Measurements from ENCODE around the gene ATP8A2.
A peak's percentile ranks its signal among the peaks of the same experiment; 100 is the strongest.

Gene ATP8A2

GRCh38 chr13:25963674-25964073 is 591.9 kb downstream of the ATP8A2 start:
- Histone ChIP-seq H3K4ac (ENCODE audit: low read depth in 1 of 2, low read length in 2 of 2) (no peak overlapping the region), H2AFZ (ENCODE audit: low read depth, low read length) (no peak overlapping the region), H3K4me2 (ENCODE audit: low read length, poor library complexity, severe bottlenecking) (no peak overlapping the region), H3K27me3 (ENCODE audit: control insufficient read depth in 1 of 2, insufficient read depth in 1 of 2, low read length in 2 of 2) (peaks cover 0 to 10% of the 10 kb centered on the region in 2 experiments), H3K79me1 (replicated peaks; ENCODE audit: low read length, poor library complexity, severe bottlenecking) (no peaks in the 10 kb centered on the region), H3K9ac (ENCODE audit: low read length) (no peak overlapping the region), H2BK5ac (ENCODE audit: low read depth, low read length, poor library complexity, severe bottlenecking) (no peak overlapping the region), H2AK5ac (ENCODE audit: low read length, severe bottlenecking) (peak overlapping the region; percentile 53), H3K9me3 (ENCODE audit: control insufficient read depth, low read length) (no peaks in the 10 kb centered on the region), H3K4me3 (ENCODE audit: insufficient read depth in 1 of 2, low read depth in 1 of 2, low read length in 2 of 2) (no peak overlapping the region), H3K18ac (ENCODE audit: low read depth in 1 of 2, low read length in 2 of 2) (no peak overlapping the region), H3K4me1 (ENCODE audit: control insufficient read depth, insufficient read depth, low read depth, low read length) (peaks cover 5% of the 10 kb centered on the region), H2BK15ac (ENCODE audit: low read depth, poor library complexity, severe bottlenecking) (no peak overlapping the region), H4K91ac (ENCODE audit: low read length) (no peak overlapping the region), H2BK120ac (ENCODE audit: low read depth, low read length) (no peak overlapping the region), H3K23ac (ENCODE audit: low read length in 2 of 2) (no peak overlapping the region), H3K27ac (ENCODE audit: low read length, poor library complexity, severe bottlenecking) (no peak overlapping the region), H3K14ac (ENCODE audit: low read length in 2 of 2) (no peak overlapping the region), H2BK12ac (ENCODE audit: low read length in 2 of 2) (no peak overlapping the region), H3K36me3 (ENCODE audit: control insufficient read depth in 1 of 2, insufficient read depth in 2 of 2, low read depth in 1 of 2, low read length in 2 of 2) (no peaks in the 10 kb centered on the region), H4K8ac (ENCODE audit: low read length) (no peak overlapping the region)
- 74% methylated on average over 4 of the region's 4 CpGs for WGBS
- DNase-seq, result peak; percentile 44

GRCh38 chr13:25965596-25965995 is 593.8 kb downstream of the ATP8A2 start:
- H3K14ac ChIP-seq (ENCODE audit: low read length in 2 of 2), result no peak overlapping the region
- H2AK5ac ChIP-seq (ENCODE audit: low read length, severe bottlenecking), result no peak overlapping the region
- H4K8ac ChIP-seq (ENCODE audit: low read length), result no peak overlapping the region
- H3K9me3 ChIP-seq (ENCODE audit: control insufficient read depth, low read length), result no peaks in the 10 kb centered on the region
- no peak overlapping the region for H3K4ac ChIP-seq (ENCODE audit: low read depth in 1 of 2, low read length in 2 of 2)
- no peak overlapping the region for H2BK120ac ChIP-seq (ENCODE audit: low read depth, low read length)
- H3K36me3 ChIP-seq (ENCODE audit: control insufficient read depth in 1 of 2, insufficient read depth in 2 of 2, low read depth in 1 of 2, low read length in 2 of 2), result no peaks in the 10 kb centered on the region
- H3K27me3 ChIP-seq (ENCODE audit: control insufficient read depth in 1 of 2, insufficient read depth in 1 of 2, low read length in 2 of 2), result peaks cover 0 to 7% of the 10 kb centered on the region in 2 experiments
- WGBS, result no CpG with 5 or more reads among the region's 2 CpGs
- no peak overlapping the region for H2AFZ ChIP-seq (ENCODE audit: low read depth, low read length)
- peaks cover 5% of the 10 kb centered on the region for H3K4me1 ChIP-seq (ENCODE audit: control insufficient read depth, insufficient read depth, low read depth, low read length)
- H2BK15ac ChIP-seq (ENCODE audit: low read depth, poor library complexity, severe bottlenecking), result no peak overlapping the region
- H3K79me1 ChIP-seq (replicated peaks; ENCODE audit: low read length, poor library complexity, severe bottlenecking), result no peaks in the 10 kb centered on the region
- H2BK12ac ChIP-seq (ENCODE audit: low read length in 2 of 2), result no peak overlapping the region
- no peak overlapping the region for H3K27ac ChIP-seq (ENCODE audit: low read length, poor library complexity, severe bottlenecking)
- H3K4me2 ChIP-seq (ENCODE audit: low read length, poor library complexity, severe bottlenecking), result no peak overlapping the region
- no peak overlapping the region for H4K91ac ChIP-seq (ENCODE audit: low read length)
- DNase-seq, result no peak
- no peak overlapping the region for H3K9ac ChIP-seq (ENCODE audit: low read length)
- no peak overlapping the region for H2BK5ac ChIP-seq (ENCODE audit: low read depth, low read length, poor library complexity, severe bottlenecking)
- H3K23ac ChIP-seq (ENCODE audit: low read length in 2 of 2), result no peak overlapping the region
- no peak overlapping the region for H3K18ac ChIP-seq (ENCODE audit: low read depth in 1 of 2, low read length in 2 of 2)
- no peak overlapping the region for H3K4me3 ChIP-seq (ENCODE audit: insufficient read depth in 1 of 2, low read depth in 1 of 2, low read length in 2 of 2)

- Histone ChIP-seq H3K79me1 (replicated peaks; ENCODE audit: low read length, poor library complexity, severe bottlenecking) (no peaks in the 10 kb centered on the region), H2BK15ac (ENCODE audit: low read depth, poor library complexity, severe bottlenecking) (no peak overlapping the region), H2AK5ac (ENCODE audit: low read length, severe bottlenecking) (no peak overlapping the region), H3K9me3 (ENCODE audit: control insufficient read depth, low read length) (no peaks in the 10 kb centered on the region), H3K18ac (ENCODE audit: low read depth in 1 of 2, low read length in 2 of 2) (no peak overlapping the region), H3K4me2 (ENCODE audit: low read length, poor library complexity, severe bottlenecking) (no peak overlapping the region), H3K4me1 (ENCODE audit: control insufficient read depth, insufficient read depth, low read depth, low read length) (peaks cover 5% of the 10 kb centered on the region), H3K36me3 (ENCODE audit: control insufficient read depth in 1 of 2, insufficient read depth in 2 of 2, low read depth in 1 of 2, low read length in 2 of 2) (no peaks in the 10 kb centered on the region), H3K14ac (ENCODE audit: low read length in 2 of 2) (no peak overlapping the region), H3K9ac (ENCODE audit: low read length) (no peak overlapping the region), H2BK12ac (ENCODE audit: low read length in 2 of 2) (no peak overlapping the region), H2BK120ac (ENCODE audit: low read depth, low read length) (no peak overlapping the region), H3K27me3 (ENCODE audit: control insufficient read depth in 1 of 2, insufficient read depth in 1 of 2, low read length in 2 of 2) (peaks cover 0 to 5% of the 10 kb centered on the region in 2 experiments), H4K8ac (ENCODE audit: low read length) (no peak overlapping the region), H3K27ac (ENCODE audit: low read length, poor library complexity, severe bottlenecking) (no peak overlapping the region), H3K23ac (ENCODE audit: low read length in 2 of 2) (no peak overlapping the region), H2BK5ac (ENCODE audit: low read depth, low read length, poor library complexity, severe bottlenecking) (no peak overlapping the region), H4K91ac (ENCODE audit: low read length) (no peak overlapping the region), H2AFZ (ENCODE audit: low read depth, low read length) (no peak overlapping the region), H3K4ac (ENCODE audit: low read depth in 1 of 2, low read length in 2 of 2) (no peak overlapping the region), H3K4me3 (ENCODE audit: insufficient read depth in 1 of 2, low read depth in 1 of 2, low read length in 2 of 2) (no peak overlapping the region)
- DNase-seq, result peak; percentile 39
- WGBS, result 76% methylated on average over 4 of the region's 4 CpGs
Observed at GRCh38 chr13:25966086-25966485, 594.3 kb downstream of the ATP8A2 start.

- Histone ChIP-seq H3K9ac (ENCODE audit: low read length) (no peak overlapping the region), H3K27ac (ENCODE audit: low read length, poor library complexity, severe bottlenecking) (no peak overlapping the region), H3K23ac (ENCODE audit: low read length in 2 of 2) (no peak overlapping the region), H3K9me3 (ENCODE audit: control insufficient read depth, low read length) (no peaks in the 10 kb centered on the region), H3K79me1 (replicated peaks; ENCODE audit: low read length, poor library complexity, severe bottlenecking) (no peaks in the 10 kb centered on the region), H2BK12ac (ENCODE audit: low read length in 2 of 2) (no peak overlapping the region), H2BK120ac (ENCODE audit: low read depth, low read length) (no peak overlapping the region), H3K36me3 (ENCODE audit: control insufficient read depth in 1 of 2, insufficient read depth in 2 of 2, low read depth in 1 of 2, low read length in 2 of 2) (no peaks in the 10 kb centered on the region), H3K14ac (ENCODE audit: low read length in 2 of 2) (no peak overlapping the region), H2AK5ac (ENCODE audit: low read length, severe bottlenecking) (no peak overlapping the region), H4K91ac (ENCODE audit: low read length) (no peak overlapping the region), H3K27me3 (ENCODE audit: control insufficient read depth in 1 of 2, insufficient read depth in 1 of 2, low read length in 2 of 2) (peaks cover 0 to 4% of the 10 kb centered on the region in 2 experiments), H3K4me2 (ENCODE audit: low read length, poor library complexity, severe bottlenecking) (no peak overlapping the region), H3K4me3 (ENCODE audit: insufficient read depth in 1 of 2, low read depth in 1 of 2, low read length in 2 of 2) (no peak overlapping the region), H2BK15ac (ENCODE audit: low read depth, poor library complexity, severe bottlenecking) (no peak overlapping the region), H4K8ac (ENCODE audit: low read length) (no peak overlapping the region), H2AFZ (ENCODE audit: low read depth, low read length) (no peak overlapping the region), H3K4ac (ENCODE audit: low read depth in 1 of 2, low read length in 2 of 2) (no peak overlapping the region), H2BK5ac (ENCODE audit: low read depth, low read length, poor library complexity, severe bottlenecking) (no peak overlapping the region), H3K18ac (ENCODE audit: low read depth in 1 of 2, low read length in 2 of 2) (no peak overlapping the region), H3K4me1 (ENCODE audit: control insufficient read depth, insufficient read depth, low read depth, low read length) (peaks cover 10% of the 10 kb centered on the region)
- WGBS, result 92% methylated on average over 4 of the region's 4 CpGs
- no peak for DNase-seq
Observed at GRCh38 chr13:25967144-25967543, 595.4 kb downstream of the ATP8A2 start.
